Stimulated activated naive CD8-positive, alpha-beta T cell treated with anti-CD3 and anti-CD28 coated beads, Interleukin-15, Interleukin-2, amounts not matched to agents 100 U/mL and 50 U/mL, for 24 hours (primary cell): ENCODE measurements around the gene SMPX.

Experiments used
- ATAC-seq: fragments of 150-1000 bp; cut with Tn5 transposase; one replicate; pipeline ENCODE4 v1.10.0; 2021
- DNase-seq: peaks from one replicate; pipeline ENCODE4 v3.0.0; 2021

The SMPX gene

GRCh38 chrX:21711848-21712197 lies 46.1 kb downstream of the SMPX start:
- ATAC-seq: no peak
- DNase-seq: no peak

GRCh38 chrX:21711129-21711847 lies 46.6 kb downstream of the SMPX start:
- ATAC-seq: no peak
- DNase-seq: no peak

- no peak for DNase-seq
- no peak for ATAC-seq
Measured at GRCh38 chrX:21708116-21708515, 49.8 kb downstream of the SMPX start.

- no peak for DNase-seq
- no peak for ATAC-seq
Measured at GRCh38 chrX:21705225-21705624, 52.7 kb downstream of the SMPX start.

- no peak for DNase-seq
- no peak for ATAC-seq
Measured at GRCh38 chrX:21702725-21703124, 55.2 kb downstream of the SMPX start.

GRCh38 chrX:21700967-21701366 lies 56.9 kb downstream of the SMPX start:
- no peak for ATAC-seq
- DNase-seq: no peak

- ATAC-seq (no peak), DNase-seq (no peak)
Measured at GRCh38 chrX:21700275-21700674, 57.6 kb downstream of the SMPX start.

- ATAC-seq: no peak
Measured at GRCh38 chrX:21699136-21699535, 58.8 kb downstream of the SMPX start.

GRCh38 chrX:21698272-21698671 lies 59.6 kb downstream of the SMPX start:
- DNase-seq: no peak
- ATAC-seq: no peak

More at GRCh38 chrX:21699136-21699535, 58.8 kb downstream of the SMPX start:
- DNase-seq: no peak

- DNase-seq: no peak
- no peak for ATAC-seq
Measured at GRCh38 chrX:21691512-21692018, 66.4 kb downstream of the SMPX start.

GRCh38 chrX:21683941-21684340 lies 74.0 kb downstream of the SMPX start:
- DNase-seq: no peak
- ATAC-seq: no peak

- ATAC-seq: no peak
- no peak for DNase-seq
Measured at GRCh38 chrX:21678048-21678612, 79.8 kb downstream of the SMPX start.

- DNase-seq: no peak
- no peak for ATAC-seq
Measured at GRCh38 chrX:21675931-21676330, 82.0 kb downstream of the SMPX start.

GRCh38 chrX:21674430-21675186 lies 83.3 kb downstream of the SMPX start:
- ATAC-seq (no peak), DNase-seq (no peak)

- ATAC-seq: no peak
- DNase-seq: no peak
Measured at GRCh38 chrX:21666679-21667078, 91.2 kb downstream of the SMPX start.

- DNase-seq: no peak
- ATAC-seq: no peak
Measured at GRCh38 chrX:21666252-21666651, 91.7 kb downstream of the SMPX start.

GRCh38 chrX:21662761-21663160 lies 95.2 kb downstream of the SMPX start:
- no peak for DNase-seq
- no peak for ATAC-seq

- ATAC-seq: no peak
Measured at GRCh38 chrX:21661316-21661715, 96.6 kb downstream of the SMPX start.

GRCh38 chrX:21660156-21660555 lies 97.8 kb downstream of the SMPX start:
- DNase-seq (no peak), ATAC-seq (no peak)

More at GRCh38 chrX:21661316-21661715, 96.6 kb downstream of the SMPX start:
- no peak for DNase-seq

GRCh38 chrX:21659320-21659719 lies 98.6 kb downstream of the SMPX start:
- DNase-seq (no peak), ATAC-seq (no peak)

- DNase-seq (peak; percentile 7), ATAC-seq (no peak)
Measured at GRCh38 chrX:21658746-21659145, 99.2 kb downstream of the SMPX start.

- ATAC-seq (peak; percentile 52), DNase-seq (peak; percentile 8)
Measured at GRCh38 chrX:21658152-21658737, 99.7 kb downstream of the SMPX start, which contains the start of gene KLHL34. Gene KLHL34, minus strand, starts transcription at chrX:21658330. Its CDS starts 542 bp downstream, at chrX:21657788.
